GM12801 (cell line): Measurements from ENCODE around the gene EXOC6B.

Experiments
- CTCF ChIP-seq: IDR thresholded peaks from one replicate; pipeline ENCODE4 v1.5.1; 2011; ENCODE audit warnings: control low read depth; ENCODE audit not compliant: insufficient read length; ENCODE audit errors: extremely low read depth

Gene EXOC6B

GRCh38 chr2:72395096-72395495 lies 430.7 kb downstream of the EXOC6B start:
- TF ChIP-seq CTCF, result no peak

- no peak for TF ChIP-seq CTCF
These were observed 431.2 kb downstream of the EXOC6B start for GRCh38 chr2:72394541-72395070.

GRCh38 chr2:72389447-72389846 lies 436.4 kb downstream of the EXOC6B start:
- no peak for TF ChIP-seq CTCF

GRCh38 chr2:72388263-72388662 lies 437.6 kb downstream of the EXOC6B start:
- TF ChIP-seq CTCF, result no peak

- TF ChIP-seq CTCF, result no peak
These were observed 439.5 kb downstream of the EXOC6B start for GRCh38 chr2:72386288-72386687.

- no peak for TF ChIP-seq CTCF
These were observed 447.0 kb downstream of the EXOC6B start for GRCh38 chr2:72378753-72379348.

- TF ChIP-seq CTCF, result no peak
These were observed 458.2 kb downstream of the EXOC6B start for GRCh38 chr2:72367530-72368225.
